ENCODE results near the gene FHOD1. TPM values are rescaled to one million over a fixed set of nuclear protein-coding genes. Genes with fewer than 3 reads are reported as not detected.

Gene FHOD1
- total and polyA plus RNA-seq, 2 donors = 5.6 to 27.8 TPM

DNA sequence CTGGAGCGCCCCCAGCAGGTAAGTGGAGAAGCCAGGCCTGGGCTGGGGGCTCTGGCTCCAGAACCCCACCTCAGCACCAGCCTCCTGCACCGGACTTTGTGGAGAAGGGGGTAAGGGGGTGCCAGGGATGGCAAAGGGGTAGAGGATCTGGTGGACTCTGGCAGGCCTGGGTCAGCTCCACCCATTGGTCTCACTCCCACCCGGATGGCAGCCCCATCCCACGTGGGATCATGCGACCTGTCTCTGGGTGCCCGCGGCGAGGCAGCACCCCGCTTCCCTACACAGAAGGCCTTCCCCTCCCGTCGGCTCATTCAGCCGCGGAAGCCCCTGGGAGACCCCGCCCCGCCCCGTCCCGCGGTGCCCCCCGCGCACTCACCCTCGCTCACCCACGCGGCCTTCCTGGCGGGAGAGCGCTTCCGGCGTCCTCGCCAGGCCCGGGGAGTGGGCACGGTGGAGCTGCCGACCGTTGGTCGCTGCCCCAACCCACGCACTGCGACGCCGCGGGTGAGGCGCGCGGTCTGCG is 31.6 kb upstream of the FHOD1 start:
- Histone ChIP-seq H3K27ac (ENCODE audit: low read depth in 1 of 2, low read length in 1 of 2) (no peak overlapping the region), H3K4me1 (ENCODE audit: control insufficient read depth in 2 of 2, insufficient read depth in 2 of 2, low read length in 2 of 2) (peaks cover 3 to 18% of the 10 kb centered on the region in 2 donors), H3K36me3 (ENCODE audit: control insufficient read depth in 2 of 2, insufficient read depth in 2 of 2, low read length in 1 of 2) (peaks cover 4 to 12% of the 10 kb centered on the region in 2 donors), H3K4me3 (ENCODE audit: low read length in 2 of 2) (peak overlapping the region; percentile 58 to 79), H3K9me3 (ENCODE audit: control insufficient read depth in 2 of 2, insufficient read depth in 1 of 2, low read length in 1 of 2) (peaks cover 0 to 4% of the 10 kb centered on the region in 2 donors), H3K27me3 (ENCODE audit: control insufficient read depth in 2 of 2, insufficient read depth in 1 of 2, low read length in 1 of 2) (no peaks in the 10 kb centered on the region)
- WGBS = 2% methylated on average over 42 of the region's 42 CpGs
- DNase-seq (ENCODE audit: low read depth in 6 of 9, low spot score in 9 of 9) = peak in 6 of 9 donors; percentile 15 to 57 (median 20)

DNA sequence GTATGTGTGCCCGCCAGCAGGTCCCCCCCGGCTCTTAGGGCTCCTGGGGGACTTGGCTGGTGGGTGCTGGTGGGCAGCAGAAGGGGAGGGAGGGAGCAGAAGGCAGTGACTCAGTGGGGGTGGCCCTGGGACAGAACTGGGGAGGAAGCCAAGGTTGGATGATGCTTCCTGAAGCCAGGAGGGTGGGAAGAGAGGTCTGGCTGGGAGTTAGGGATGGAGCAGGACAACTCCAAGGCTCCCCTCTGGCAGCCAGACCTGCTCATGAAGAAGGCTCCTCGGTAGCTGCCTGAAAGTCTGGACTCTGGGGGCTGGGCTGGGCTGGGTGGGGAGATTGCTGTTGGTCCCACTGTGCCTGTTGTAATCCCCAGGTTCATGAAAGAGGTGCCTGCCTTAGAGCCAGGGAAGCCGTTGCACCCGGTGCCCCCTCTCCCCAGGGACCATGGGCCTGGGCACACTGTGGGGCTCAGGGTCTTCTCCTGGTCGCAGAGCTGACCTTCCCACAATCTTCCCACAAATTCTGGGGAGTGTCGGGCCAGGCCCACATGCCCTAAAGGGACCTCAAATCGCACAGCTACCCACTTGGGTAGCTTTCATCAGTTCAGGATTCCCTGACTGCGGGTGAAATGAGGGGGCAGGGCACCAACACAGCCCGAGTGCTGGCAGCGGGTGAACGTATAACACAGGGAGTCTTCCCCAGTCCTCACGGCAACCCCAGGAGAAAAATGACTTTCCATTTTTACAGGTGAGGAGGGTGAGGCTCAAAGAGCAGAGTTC is 30.9 kb upstream of the FHOD1 start:
- H3K36me3 ChIP-seq (ENCODE audit: control insufficient read depth in 2 of 2, insufficient read depth in 2 of 2, low read length in 1 of 2) = peaks cover 4 to 12% of the 10 kb centered on the region in 2 donors
- H3K4me3 ChIP-seq (ENCODE audit: low read length in 2 of 2) = peak overlapping the region; percentile 58 to 79
- H3K9me3 ChIP-seq (ENCODE audit: control insufficient read depth in 2 of 2, insufficient read depth in 1 of 2, low read length in 1 of 2) = peaks cover 0 to 4% of the 10 kb centered on the region in 2 donors
- WGBS = 82% methylated on average over 13 of the region's 13 CpGs
- H3K27ac ChIP-seq (ENCODE audit: low read depth in 1 of 2, low read length in 1 of 2) = peak overlapping the region in 1 of 2 donors; percentile 52
- H3K4me1 ChIP-seq (ENCODE audit: control insufficient read depth in 2 of 2, insufficient read depth in 2 of 2, low read length in 2 of 2) = peaks cover 3 to 18% of the 10 kb centered on the region in 2 donors
- peak in 1 of 9 donors; percentile 17 for DNase-seq (ENCODE audit: low read depth in 6 of 9, low spot score in 9 of 9)
- no peaks in the 10 kb centered on the region for H3K27me3 ChIP-seq (ENCODE audit: control insufficient read depth in 2 of 2, insufficient read depth in 1 of 2, low read length in 1 of 2)

DNA sequence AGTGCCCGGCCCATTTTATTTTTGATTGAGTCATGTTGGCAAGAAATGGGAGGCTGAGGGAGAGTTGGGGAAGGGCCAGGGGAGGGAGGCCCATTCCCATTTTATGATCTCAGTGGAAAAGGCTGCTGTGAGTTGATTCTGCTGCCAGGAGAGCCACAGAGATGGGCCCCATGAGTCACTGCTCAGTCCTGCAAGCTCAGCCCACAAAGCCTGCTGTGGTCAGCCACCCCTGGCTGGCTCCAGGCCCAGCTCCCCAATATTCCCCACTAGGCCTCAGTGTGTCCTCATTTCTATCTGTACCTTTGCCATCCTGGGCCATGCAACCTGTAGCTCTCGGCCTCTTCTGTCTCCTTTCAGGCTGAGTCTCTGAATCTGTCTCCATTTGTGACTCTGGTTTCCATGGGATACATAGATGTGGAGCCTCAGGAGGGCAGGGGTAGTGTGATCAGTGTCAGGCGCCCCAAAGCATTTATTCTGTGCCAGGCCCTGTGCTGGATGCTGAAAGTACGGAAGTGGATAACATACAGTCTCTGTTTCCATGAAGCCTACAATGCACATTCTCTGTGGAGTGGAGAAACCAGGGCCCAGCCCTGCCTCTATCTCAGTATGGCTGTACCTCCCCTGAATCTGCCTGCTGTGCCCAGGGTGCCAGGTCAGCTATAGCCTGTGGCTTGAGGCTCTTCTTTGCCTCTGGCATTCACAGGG is 30.2 kb upstream of the FHOD1 start:
- 97% methylated on average over 4 of the region's 4 CpGs for WGBS
- Histone ChIP-seq H3K27me3 (ENCODE audit: control insufficient read depth in 2 of 2, insufficient read depth in 1 of 2, low read length in 1 of 2) (no peaks in the 10 kb centered on the region), H3K36me3 (ENCODE audit: control insufficient read depth in 2 of 2, insufficient read depth in 2 of 2, low read length in 1 of 2) (peaks cover 4 to 12% of the 10 kb centered on the region in 2 donors), H3K4me1 (ENCODE audit: control insufficient read depth in 2 of 2, insufficient read depth in 2 of 2, low read length in 2 of 2) (peaks cover 3 to 18% of the 10 kb centered on the region in 2 donors), H3K4me3 (ENCODE audit: low read length in 2 of 2) (no peak overlapping the region), H3K27ac (ENCODE audit: low read depth in 1 of 2, low read length in 1 of 2) (peak overlapping the region in 1 of 2 donors; percentile 52), H3K9me3 (ENCODE audit: control insufficient read depth in 2 of 2, insufficient read depth in 1 of 2, low read length in 1 of 2) (peaks cover 0 to 4% of the 10 kb centered on the region in 2 donors)
- DNase-seq (ENCODE audit: low read depth in 6 of 9, low spot score in 9 of 9) = no peak

DNA sequence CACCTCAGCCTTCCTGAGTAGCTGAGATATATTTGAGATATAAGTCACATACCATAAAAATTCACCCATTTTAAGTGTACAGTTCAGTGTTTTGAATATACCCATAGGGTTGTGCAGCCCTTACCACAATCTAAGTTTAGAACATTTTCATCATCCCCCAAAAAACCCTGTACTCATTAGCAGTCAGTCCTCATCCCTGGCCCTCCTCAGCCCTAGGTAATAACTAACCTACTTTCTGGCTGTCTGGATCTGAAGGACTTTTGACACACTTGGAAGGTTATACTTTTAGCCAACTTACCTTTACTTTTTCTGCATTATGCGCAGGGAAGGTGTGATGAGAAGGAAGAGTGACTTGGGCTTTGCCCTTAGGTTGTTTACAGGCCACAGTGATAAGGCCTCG is 28.0 kb upstream of the FHOD1 start:
- H3K36me3 ChIP-seq (ENCODE audit: control insufficient read depth in 2 of 2, insufficient read depth in 2 of 2, low read length in 1 of 2) = peaks cover 4 to 12% of the 10 kb centered on the region in 2 donors
- 100% methylated on average over 2 of the region's 2 CpGs for WGBS
- H3K4me1 ChIP-seq (ENCODE audit: control insufficient read depth in 2 of 2, insufficient read depth in 2 of 2, low read length in 2 of 2) = peaks cover 3 to 16% of the 10 kb centered on the region in 2 donors
- DNase-seq (ENCODE audit: low read depth in 6 of 9, low spot score in 9 of 9) = no peak
- H3K27ac ChIP-seq (ENCODE audit: low read depth in 1 of 2, low read length in 1 of 2) = no peak overlapping the region
- H3K9me3 ChIP-seq (ENCODE audit: control insufficient read depth in 2 of 2, insufficient read depth in 1 of 2, low read length in 1 of 2) = peaks cover 0 to 4% of the 10 kb centered on the region in 2 donors
- H3K27me3 ChIP-seq (ENCODE audit: control insufficient read depth in 2 of 2, insufficient read depth in 1 of 2, low read length in 1 of 2) = no peaks in the 10 kb centered on the region
- H3K4me3 ChIP-seq (ENCODE audit: low read length in 2 of 2) = no peak overlapping the region

DNA sequence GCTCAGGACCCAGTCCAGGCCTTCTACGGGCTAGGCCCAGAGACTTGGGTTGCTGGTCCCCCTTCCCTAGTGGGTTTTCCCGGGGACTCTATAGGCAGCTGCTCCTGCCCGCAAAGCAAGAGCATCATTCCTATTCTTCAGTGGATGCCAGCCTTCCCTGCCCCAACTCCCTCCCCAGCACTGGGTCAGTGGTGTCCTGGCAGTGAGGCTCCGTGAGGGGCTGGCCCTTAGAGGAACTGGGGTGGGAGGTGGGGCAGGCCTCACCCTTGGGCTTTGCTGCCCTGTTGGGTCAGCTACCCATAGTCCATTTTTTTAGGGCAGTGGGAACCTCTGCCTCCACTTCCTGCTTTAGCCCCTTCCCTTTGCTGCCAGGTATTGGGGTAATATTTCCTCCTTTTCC is 24.2 kb upstream of the FHOD1 start:
- Histone ChIP-seq H3K9me3 (ENCODE audit: control insufficient read depth in 2 of 2, insufficient read depth in 1 of 2, low read length in 1 of 2) (no peaks in the 10 kb centered on the region), H3K4me3 (ENCODE audit: low read length in 2 of 2) (no peak overlapping the region), H3K4me1 (ENCODE audit: control insufficient read depth in 2 of 2, insufficient read depth in 2 of 2, low read length in 2 of 2) (no peaks in the 10 kb centered on the region), H3K27ac (ENCODE audit: low read depth in 1 of 2, low read length in 1 of 2) (no peak overlapping the region), H3K36me3 (ENCODE audit: control insufficient read depth in 2 of 2, insufficient read depth in 2 of 2, low read length in 1 of 2) (peaks cover 0 to 3% of the 10 kb centered on the region in 2 donors), H3K27me3 (ENCODE audit: control insufficient read depth in 2 of 2, insufficient read depth in 1 of 2, low read length in 1 of 2) (no peaks in the 10 kb centered on the region)
- 98% methylated on average over 4 of the region's 4 CpGs for WGBS
- no peak for DNase-seq (ENCODE audit: low read depth in 6 of 9, low spot score in 9 of 9)

DNA sequence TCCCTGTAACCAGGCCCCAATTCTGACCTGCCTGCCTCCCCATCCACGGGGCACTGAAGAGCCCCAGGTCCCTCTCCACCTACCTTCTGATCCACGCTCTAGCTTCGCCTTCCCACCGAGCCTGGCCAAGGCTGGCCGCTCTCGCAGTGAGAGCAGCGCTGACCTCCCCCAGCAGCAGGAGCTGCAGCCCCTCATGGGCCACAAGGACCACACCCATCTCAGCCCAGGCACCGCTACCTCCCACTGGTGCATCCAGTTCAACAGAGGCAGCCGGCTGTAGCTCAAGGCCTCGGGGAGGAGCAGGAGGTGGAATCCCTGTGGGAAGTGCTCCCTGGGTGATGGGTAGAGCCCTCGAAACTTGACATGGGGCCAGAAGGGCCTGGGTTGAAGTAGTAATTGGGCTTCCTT is 23.7 kb upstream of the FHOD1 start:
- H3K27me3 ChIP-seq (ENCODE audit: control insufficient read depth in 2 of 2, insufficient read depth in 1 of 2, low read length in 1 of 2) = no peaks in the 10 kb centered on the region
- no peaks in the 10 kb centered on the region for H3K36me3 ChIP-seq (ENCODE audit: control insufficient read depth in 2 of 2, insufficient read depth in 2 of 2, low read length in 1 of 2)
- WGBS = 91% methylated on average over 11 of the region's 11 CpGs
- no peak overlapping the region for H3K4me3 ChIP-seq (ENCODE audit: low read length in 2 of 2)
- H3K27ac ChIP-seq (ENCODE audit: low read depth in 1 of 2, low read length in 1 of 2) = no peak overlapping the region
- DNase-seq (ENCODE audit: low read depth in 6 of 9, low spot score in 9 of 9) = no peak
- H3K9me3 ChIP-seq (ENCODE audit: control insufficient read depth in 2 of 2, insufficient read depth in 1 of 2, low read length in 1 of 2) = no peaks in the 10 kb centered on the region
- H3K4me1 ChIP-seq (ENCODE audit: control insufficient read depth in 2 of 2, insufficient read depth in 2 of 2, low read length in 2 of 2) = no peaks in the 10 kb centered on the region

DNA sequence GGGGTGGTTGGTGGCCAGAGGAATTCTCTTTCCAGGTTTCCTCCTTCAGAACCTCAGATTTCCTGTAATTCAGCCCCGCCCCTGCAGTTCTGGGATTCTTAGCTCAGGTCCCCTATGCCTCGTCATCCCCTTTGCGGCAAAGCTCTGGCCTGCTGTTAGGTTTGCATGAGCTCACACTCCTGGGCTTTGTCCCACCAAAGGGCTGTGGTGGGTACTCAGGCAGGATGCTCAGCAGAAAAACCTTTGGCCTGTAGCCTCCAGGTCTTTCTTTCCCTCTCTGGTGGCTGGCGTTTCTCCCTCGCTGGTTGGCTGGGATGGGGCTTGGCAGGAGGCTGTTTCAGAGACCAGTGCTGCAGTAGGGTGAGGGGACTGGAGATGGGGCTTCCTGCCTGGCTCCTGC is 22.5 kb upstream of the FHOD1 start:
- Histone ChIP-seq H3K36me3 (ENCODE audit: control insufficient read depth in 2 of 2, insufficient read depth in 2 of 2, low read length in 1 of 2) (no peaks in the 10 kb centered on the region), H3K27ac (ENCODE audit: low read depth in 1 of 2, low read length in 1 of 2) (no peak overlapping the region), H3K4me3 (ENCODE audit: low read length in 2 of 2) (no peak overlapping the region), H3K4me1 (ENCODE audit: control insufficient read depth in 2 of 2, insufficient read depth in 2 of 2, low read length in 2 of 2) (no peaks in the 10 kb centered on the region), H3K27me3 (ENCODE audit: control insufficient read depth in 2 of 2, insufficient read depth in 1 of 2, low read length in 1 of 2) (peaks cover 0 to 7% of the 10 kb centered on the region in 2 donors), H3K9me3 (ENCODE audit: control insufficient read depth in 2 of 2, insufficient read depth in 1 of 2, low read length in 1 of 2) (no peaks in the 10 kb centered on the region)
- 82% methylated on average over 5 of the region's 5 CpGs for WGBS
- no peak for DNase-seq (ENCODE audit: low read depth in 6 of 9, low spot score in 9 of 9)

DNA sequence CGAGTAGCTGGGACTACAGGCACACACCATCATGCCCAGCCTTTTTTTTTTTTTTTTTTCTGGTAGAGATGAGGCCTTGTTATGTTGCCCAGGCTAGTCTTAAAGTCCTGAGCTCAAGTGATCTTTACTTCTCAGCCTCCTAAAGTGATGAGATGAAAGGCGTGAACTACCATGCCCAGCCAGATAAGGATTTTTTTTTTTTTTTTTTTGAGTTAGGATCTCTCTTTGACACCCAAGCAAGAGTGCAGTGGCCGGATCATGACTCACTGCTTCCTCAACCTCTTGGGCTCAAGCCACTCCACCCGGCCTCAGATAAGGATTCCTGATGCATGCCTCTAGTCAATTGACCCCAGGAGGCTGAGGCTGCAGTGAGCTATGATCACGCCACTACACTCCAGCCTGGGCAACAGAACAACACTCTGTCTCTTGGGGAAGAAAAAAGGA is 20.9 kb upstream of the FHOD1 start:
- H3K4me3 ChIP-seq (ENCODE audit: low read length in 2 of 2) = no peak overlapping the region
- DNase-seq (ENCODE audit: low read depth in 6 of 9, low spot score in 9 of 9) = no peak
- no peaks in the 10 kb centered on the region for H3K36me3 ChIP-seq (ENCODE audit: control insufficient read depth in 2 of 2, insufficient read depth in 2 of 2, low read length in 1 of 2)
- no peaks in the 10 kb centered on the region for H3K9me3 ChIP-seq (ENCODE audit: control insufficient read depth in 2 of 2, insufficient read depth in 1 of 2, low read length in 1 of 2)
- H3K27ac ChIP-seq (ENCODE audit: low read depth in 1 of 2, low read length in 1 of 2) = no peak overlapping the region
- WGBS = 95% methylated on average over 5 of the region's 5 CpGs
- H3K4me1 ChIP-seq (ENCODE audit: control insufficient read depth in 2 of 2, insufficient read depth in 2 of 2, low read length in 2 of 2) = no peaks in the 10 kb centered on the region
- peaks cover 0 to 8% of the 10 kb centered on the region in 2 donors for H3K27me3 ChIP-seq (ENCODE audit: control insufficient read depth in 2 of 2, insufficient read depth in 1 of 2, low read length in 1 of 2)

DNA sequence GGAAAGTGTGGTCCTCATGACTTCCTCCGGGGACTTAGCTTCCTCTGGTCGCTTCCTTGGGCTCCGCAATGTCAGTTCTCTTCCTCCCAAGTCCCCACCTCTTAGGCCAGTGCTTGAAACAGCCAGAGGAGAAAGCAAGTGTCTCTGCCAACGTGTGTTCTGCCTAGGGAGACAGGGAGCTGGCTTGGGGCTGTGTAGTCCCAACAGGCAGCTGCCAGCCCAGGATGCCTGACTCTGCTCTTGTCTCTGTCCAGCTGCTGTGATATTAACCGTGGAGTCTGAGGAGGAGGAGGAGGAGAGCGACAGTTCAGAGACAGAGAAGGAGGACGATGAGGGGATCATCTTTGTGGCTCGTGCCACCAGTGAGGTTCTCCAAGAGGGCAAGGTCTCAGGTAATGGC is 18.6 kb upstream of the FHOD1 start:
- Histone ChIP-seq H3K9me3 (ENCODE audit: control insufficient read depth in 2 of 2, insufficient read depth in 1 of 2, low read length in 1 of 2) (no peaks in the 10 kb centered on the region), H3K4me1 (ENCODE audit: control insufficient read depth in 2 of 2, insufficient read depth in 2 of 2, low read length in 2 of 2) (no peaks in the 10 kb centered on the region), H3K27me3 (ENCODE audit: control insufficient read depth in 2 of 2, insufficient read depth in 1 of 2, low read length in 1 of 2) (peaks cover 0 to 10% of the 10 kb centered on the region in 2 donors), H3K27ac (ENCODE audit: low read depth in 1 of 2, low read length in 1 of 2) (no peak overlapping the region), H3K4me3 (ENCODE audit: low read length in 2 of 2) (no peak overlapping the region), H3K36me3 (ENCODE audit: control insufficient read depth in 2 of 2, insufficient read depth in 2 of 2, low read length in 1 of 2) (no peaks in the 10 kb centered on the region)
- no peak for DNase-seq (ENCODE audit: low read depth in 6 of 9, low spot score in 9 of 9)
- 82% methylated on average over 8 of the region's 8 CpGs for WGBS

Measured in thymus (tissue), 11 donors.